Spleen (tissue), 7 donors: ENCODE measurements around the gene SIPA1.

Source experiments
- POLR2A ChIP-seq, 3 donors: fragments of 450-650 bp; IDR thresholded peaks; one replicate each; pipeline ENCODE4 v1.5.1; 2017; ENCODE audit warnings: antibody characterized with exemption in 3 of 3, mild to moderate bottlenecking in 1 of 3
- POLR2AphosphoS5 ChIP-seq, 3 donors: sonication (generic); formaldehyde crosslinking; IDR thresholded peaks; one replicate each; pipeline ENCODE4 v1.5.1; 2017; ENCODE audit warnings: antibody characterized with exemption in 3 of 3
- TF ChIP-seq, protein P1 (sequence below), 11 experiments: fragments of 200-600 bp in 7 of 11; fragments of 450-650 bp in 4 of 11; sonication (generic) in 4 of 11; IDR thresholded peaks in 8 of 11; conservative IDR thresholded peaks in 3 of 11; 1 replicate in 7 of 11; 2 replicates in 4 of 11; pipeline versions ENCODE4 v1.4.0 to v1.8.0; 2016 to 2021; ENCODE audit warnings: antibody characterized with exemption in 11 of 11, inconsistent platforms in 4 of 11, mild to moderate bottlenecking in 1 of 11
- donor health status: DM: no; HTN: no; CAD: no; lungs with moderate emphysema.
- donor health status: DM: no; HTN: no; CAD: no.
- donor health status: DM: no; HTN: no; CAD: no.

- TF ChIP-seq POLR2AphosphoS5 (IDR thresholded peaks at IDR 0.05): peak in 1 of 3 donors; percentile 15
- TF ChIP-seq, protein P1, sequence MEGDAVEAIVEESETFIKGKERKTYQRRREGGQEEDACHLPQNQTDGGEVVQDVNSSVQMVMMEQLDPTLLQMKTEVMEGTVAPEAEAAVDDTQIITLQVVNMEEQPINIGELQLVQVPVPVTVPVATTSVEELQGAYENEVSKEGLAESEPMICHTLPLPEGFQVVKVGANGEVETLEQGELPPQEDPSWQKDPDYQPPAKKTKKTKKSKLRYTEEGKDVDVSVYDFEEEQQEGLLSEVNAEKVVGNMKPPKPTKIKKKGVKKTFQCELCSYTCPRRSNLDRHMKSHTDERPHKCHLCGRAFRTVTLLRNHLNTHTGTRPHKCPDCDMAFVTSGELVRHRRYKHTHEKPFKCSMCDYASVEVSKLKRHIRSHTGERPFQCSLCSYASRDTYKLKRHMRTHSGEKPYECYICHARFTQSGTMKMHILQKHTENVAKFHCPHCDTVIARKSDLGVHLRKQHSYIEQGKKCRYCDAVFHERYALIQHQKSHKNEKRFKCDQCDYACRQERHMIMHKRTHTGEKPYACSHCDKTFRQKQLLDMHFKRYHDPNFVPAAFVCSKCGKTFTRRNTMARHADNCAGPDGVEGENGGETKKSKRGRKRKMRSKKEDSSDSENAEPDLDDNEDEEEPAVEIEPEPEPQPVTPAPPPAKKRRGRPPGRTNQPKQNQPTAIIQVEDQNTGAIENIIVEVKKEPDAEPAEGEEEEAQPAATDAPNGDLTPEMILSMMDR (IDR thresholded peaks at IDR 0.05 in 8 of 11, conservative IDR thresholded peaks at IDR 0.05 in 3 of 11): no peak
- no peak for TF ChIP-seq POLR2A (IDR thresholded peaks at IDR 0.05)
These were observed 48.1 kb downstream of the SIPA1 start for GRCh38 chr11:65685981-65686380.
